Fibroblast of peridontal ligament (primary cell): ENCODE measurements around the gene NR4A1.
"Not testable (repeated sequence)": the region's sequence is repeated elsewhere in the genome, so short reads cannot be mapped to it uniquely, and the experiment has no call there.

Experiments
- DNase-seq: peaks from one replicate; pipeline ENCODE4 v3.0.0-alpha.2; 2010; ENCODE audit errors: extremely low read depth

The NR4A1 gene

DNA sequence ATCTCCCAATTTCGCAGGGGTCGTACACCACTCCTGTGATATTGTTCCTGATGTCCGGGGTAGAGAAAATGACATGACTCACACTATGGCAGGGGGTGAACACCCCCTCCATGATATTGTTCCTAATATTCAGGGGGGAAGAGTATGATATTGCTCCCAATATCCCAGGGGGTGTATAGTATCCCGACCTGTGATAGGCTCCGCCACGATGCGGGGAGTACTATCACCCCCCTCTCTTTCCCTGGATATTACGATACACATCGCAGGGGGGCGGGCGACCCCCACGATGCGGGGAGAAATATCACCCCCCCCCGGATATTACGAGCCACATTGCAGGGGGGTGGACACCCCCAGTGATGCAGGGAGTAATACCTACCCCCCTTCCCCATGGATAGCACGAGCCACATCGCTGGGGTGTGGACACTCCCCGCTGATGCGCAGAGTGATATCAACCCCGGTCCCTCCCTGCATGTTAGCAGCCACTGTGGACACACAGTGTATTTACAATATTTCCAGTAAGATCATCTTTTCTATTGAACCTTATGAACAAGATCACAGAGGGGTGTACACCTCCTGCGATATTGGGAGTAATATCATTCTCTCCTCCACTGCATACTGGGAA is 45.9 kb downstream of the NR4A1 start:
- DNase-seq, result no peak

DNA sequence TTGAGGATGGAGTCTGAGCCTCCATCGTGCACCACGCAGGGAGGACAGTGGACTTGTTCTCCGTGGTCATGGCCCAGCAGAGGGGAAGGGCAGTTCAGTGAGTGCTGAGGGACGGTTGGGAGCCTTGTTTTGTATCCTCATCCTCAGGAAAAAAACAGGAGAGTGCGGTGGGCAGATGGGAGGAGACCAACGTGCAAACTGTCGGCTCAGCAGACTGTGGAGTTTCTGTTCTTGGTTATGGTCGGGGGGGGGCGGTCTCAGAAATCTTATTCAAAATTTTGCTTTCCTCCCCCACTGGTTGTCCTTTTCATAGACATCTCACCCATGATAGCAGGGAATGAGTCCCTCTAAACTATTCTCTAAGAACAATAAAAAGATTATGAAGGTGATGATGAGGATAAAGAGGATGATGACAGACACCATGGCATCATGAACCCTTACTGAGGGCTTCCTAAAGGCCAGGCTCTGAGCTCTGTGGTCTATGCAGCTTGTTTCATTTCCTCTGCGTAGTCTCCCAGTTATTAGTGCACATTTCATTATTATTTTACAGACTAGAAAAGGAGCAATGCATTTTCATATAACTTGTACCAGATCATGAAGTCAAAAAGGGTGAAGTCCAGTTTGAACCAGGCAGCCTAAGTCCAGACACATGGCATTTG is 53.3 kb downstream of the NR4A1 start:
- DNase-seq, result not testable (repeated sequence)
